K562 (cell line): ENCODE results near the gene MAP4K5. TPM values are rescaled to one million over a fixed set of nuclear protein-coding genes. Genes with fewer than 3 reads are reported as not detected.
A peak's percentile ranks its signal among the peaks of the same experiment; 100 is the strongest.

Experiments used
- CBX1 ChIP-seq: sonication (generic); IDR thresholded peaks from 2 replicates; pipeline ENCODE4 v1.6.1; 2016; ENCODE audit warnings: antibody characterized with exemption, low read depth, mild to moderate bottlenecking
- CBX3 ChIP-seq, 2 experiments: IDR thresholded peaks; 1 replicate in 1 of 2; 2 replicates in 1 of 2; pipeline ENCODE4 v1.6.1; 2012; ENCODE audit warnings: inconsistent platforms in 2 of 2, low read length in 2 of 2, borderline replicate concordance in 1 of 2, control low read depth in 1 of 2
- FOXK1 ChIP-seq: sonication (generic); formaldehyde crosslinking; IDR thresholded peaks from 2 replicates; pipeline ENCODE4 v1.8.0; 2022; ENCODE audit warnings: missing genetic modification reagents, mild to moderate bottlenecking, borderline replicate concordance
- FOXP4 ChIP-seq: sonication (generic); formaldehyde crosslinking; IDR thresholded peaks from 2 replicates; pipeline ENCODE4 v1.8.0; 2022; ENCODE audit warnings: mild to moderate bottlenecking, missing genetic modification reagents, borderline replicate concordance
- MAZ ChIP-seq, 2 experiments: fragments of 450-650 bp in 1 of 2; sonication (generic) in 1 of 2; formaldehyde crosslinking; IDR thresholded peaks in 1 of 2; conservative IDR thresholded peaks in 1 of 2; 2 replicates each; pipeline versions ENCODE4 v1.4.0 to v1.5.0; 2020; ENCODE audit warnings: mild to moderate bottlenecking in 1 of 2, missing genetic modification reagents in 1 of 2
- NCOA4 ChIP-seq: fragments of 450-650 bp; IDR thresholded peaks from 2 replicates; pipeline ENCODE4 v1.6.1; 2018; ENCODE audit warnings: mild to moderate bottlenecking; ENCODE audit not compliant: partially characterized antibody
- POLR2G ChIP-seq: fragments of 200-400 bp; formaldehyde crosslinking; IDR thresholded peaks from 2 replicates; pipeline ENCODE4 v1.6.1; 2017; ENCODE audit warnings: low read depth, mild to moderate bottlenecking, antibody characterized with exemption, low read length, moderate library complexity
- PRPF4 ChIP-seq: fragments of 200-400 bp; formaldehyde crosslinking; IDR thresholded peaks from one replicate; pipeline ENCODE4 v1.6.1; 2017; ENCODE audit warnings: low read length, low read depth, mild to moderate bottlenecking; ENCODE audit not compliant: insufficient read depth, poor library complexity, severe bottlenecking
- SIN3A ChIP-seq, 2 experiments: fragments of 150-350 bp in 1 of 2; IDR thresholded peaks; 2 replicates each; pipeline ENCODE4 v1.6.1; 2011 to 2016; ENCODE audit warnings: borderline replicate concordance in 2 of 2, low read depth in 2 of 2, low read length in 2 of 2, mild to moderate bottlenecking in 2 of 2, moderate library complexity in 2 of 2; ENCODE audit not compliant: control insufficient read depth in 1 of 2
- SIN3B ChIP-seq: fragments of 450-650 bp; IDR thresholded peaks from 2 replicates; pipeline ENCODE4 v1.6.1; 2017; ENCODE audit warnings: low read depth, mild to moderate bottlenecking, moderate library complexity
- SMAD1 ChIP-seq: fragments of 150-350 bp; IDR thresholded peaks from 2 replicates; pipeline ENCODE4 v1.6.1; 2014; ENCODE audit warnings: low read length, low read depth; ENCODE audit not compliant: partially characterized antibody
- TCF3 ChIP-seq: sonication (generic); formaldehyde crosslinking; IDR thresholded peaks from 2 replicates; pipeline ENCODE4 v1.4.0; 2020; ENCODE audit warnings: mild to moderate bottlenecking, missing genetic modification reagents
- TEAD2 ChIP-seq: fragments of 450-650 bp; IDR thresholded peaks from 2 replicates; pipeline ENCODE4 v1.6.1; 2016; ENCODE audit warnings: missing genetic modification characterization, control low read depth, missing compliant biosample characterization
- YY1 ChIP-seq, 3 experiments: IDR thresholded peaks; 2 replicates each; pipeline ENCODE4 v1.6.1; 2011; ENCODE audit warnings: low read length in 2 of 3, mild to moderate bottlenecking in 2 of 3, moderate library complexity in 2 of 3, borderline replicate concordance in 1 of 3, control low read depth in 1 of 3, low read depth in 1 of 3; ENCODE audit not compliant: insufficient read depth in 3 of 3, insufficient replicate concordance in 2 of 3, control insufficient read depth in 1 of 3, insufficient read length in 1 of 3; ENCODE audit errors: extremely low read depth in 1 of 3
- ZKSCAN8 ChIP-seq: fragments of 200-800 bp; sonication (Bioruptor generic); IDR thresholded peaks from 2 replicates; pipeline ENCODE4 v1.6.1; 2016; ENCODE audit warnings: missing genetic modification characterization, missing compliant biosample characterization
- polyA plus RNA-seq, 8 experiments: library from polyadenylated mRNA; depleted of rRNA in 4 of 8; stranded (reverse) in 5 of 8; unstranded in 3 of 8; fragments of >200 nt; fragmentation: Nextera tagmentation in 2 of 8; fragmentation: Illumina TruSeq in 1 of 8; extraction: Ambion mirVana in 2 of 8; extraction: Trizol in 1 of 8; gene quantifications; 2 replicates each; pipeline versions ENCODE4 v1.2.1 to v1.2.3, GENCODE V29; 2011 to 2014; ENCODE audit warnings: inconsistent platforms in 1 of 8, missing spikeins in 1 of 8
- total RNA-seq, 7 experiments: library from RNA; depleted of rRNA in 6 of 7; stranded (reverse); fragments of >200 nt in 6 of 7; fragmentation: Illumina TruSeq in 2 of 7; extraction: Trizol in 2 of 7; gene quantifications; 2 replicates each; pipeline versions ENCODE4 v1.2.1 to v1.2.3, GENCODE V29; 2011 to 2021; ENCODE audit warnings: low replicate concordance in 1 of 7
- TF ChIP-seq, protein P1 (sequence below): sonication (generic); formaldehyde crosslinking; IDR thresholded peaks from 2 replicates; pipeline ENCODE4 v1.8.1; 2022; ENCODE audit warnings: missing genetic modification reagents
- TF ChIP-seq, protein P2 (sequence below), 2 experiments: IDR thresholded peaks; 2 replicates each; pipeline ENCODE4 v1.6.1; 2012; ENCODE audit warnings: improper control_type of control experiment in 2 of 2, low read depth in 2 of 2, low read length in 2 of 2, borderline replicate concordance in 1 of 2
- TF ChIP-seq, protein P3 (sequence below): fragments of 250-450 bp; sonication (Bioruptor Pico); IDR thresholded peaks from 2 replicates; pipeline ENCODE4 v1.8.0; 2021; ENCODE audit warnings: borderline replicate concordance, mild to moderate bottlenecking, moderate library complexity; ENCODE audit not compliant: poor library complexity, severe bottlenecking

MAP4K5 gene
- total and polyA plus RNA-seq, 9 of the 15 experiments (the other 6 are each of a cell fraction or from before 2014, with no cell fraction given), result 5.9 to 29.4 (median 18.0) TPM

GRCh38 chr14:50532502-50533240, at the start of gene MAP4K5 (continued):
- TF ChIP-seq, protein P1, sequence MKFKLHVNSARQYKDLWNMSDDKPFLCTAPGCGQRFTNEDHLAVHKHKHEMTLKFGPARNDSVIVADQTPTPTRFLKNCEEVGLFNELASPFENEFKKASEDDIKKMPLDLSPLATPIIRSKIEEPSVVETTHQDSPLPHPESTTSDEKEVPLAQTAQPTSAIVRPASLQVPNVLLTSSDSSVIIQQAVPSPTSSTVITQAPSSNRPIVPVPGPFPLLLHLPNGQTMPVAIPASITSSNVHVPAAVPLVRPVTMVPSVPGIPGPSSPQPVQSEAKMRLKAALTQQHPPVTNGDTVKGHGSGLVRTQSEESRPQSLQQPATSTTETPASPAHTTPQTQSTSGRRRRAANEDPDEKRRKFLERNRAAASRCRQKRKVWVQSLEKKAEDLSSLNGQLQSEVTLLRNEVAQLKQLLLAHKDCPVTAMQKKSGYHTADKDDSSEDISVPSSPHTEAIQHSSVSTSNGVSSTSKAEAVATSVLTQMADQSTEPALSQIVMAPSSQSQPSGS, result no peak
- TF ChIP-seq TCF3 (CRISPR knock-in tag), result no peak; the same call in 1 of the 2 replicates
- no peak for TF ChIP-seq PRPF4
- no peak for TF ChIP-seq SMAD1
- peak; percentile 91 for TF ChIP-seq POLR2G
- TF ChIP-seq TEAD2 (tag), result no peak
- peak; percentile 54; the same call in 1 of the 2 replicates for TF ChIP-seq CBX1
- TF ChIP-seq MAZ (CRISPR knock-in tag; conservative IDR thresholded peaks at IDR 0.05 in 1 of 2, IDR thresholded peaks at IDR 0.05 in 1 of 2), result peak in 1 of 2 experiments; percentile 39; a peak in 2 of 4 replicates
- TF ChIP-seq NCOA4, result no peak
- no peak for TF ChIP-seq FOXP4 (CRISPR knock-in tag)
- TF ChIP-seq FOXK1 (CRISPR knock-in tag), result no peak
- TF ChIP-seq ZKSCAN8 (CRISPR knock-in tag), result no peak
- peak in 2 of 3 experiments; percentile 57 to 58 for TF ChIP-seq YY1 (IDR thresholded peaks at IDR 0.05; ENCODE audit: borderline replicate concordance in 1 of 3, control insufficient read depth in 1 of 3, extremely low read depth in 1 of 3, insufficient read depth in 3 of 3, insufficient read length in 1 of 3, insufficient replicate concordance in 2 of 3, low read depth in 1 of 3, low read length in 2 of 3)
- TF ChIP-seq SIN3B, result 0 out of 2 replicates have a peak, but pooled peaks have one; percentile 50
- TF ChIP-seq, protein P2, sequence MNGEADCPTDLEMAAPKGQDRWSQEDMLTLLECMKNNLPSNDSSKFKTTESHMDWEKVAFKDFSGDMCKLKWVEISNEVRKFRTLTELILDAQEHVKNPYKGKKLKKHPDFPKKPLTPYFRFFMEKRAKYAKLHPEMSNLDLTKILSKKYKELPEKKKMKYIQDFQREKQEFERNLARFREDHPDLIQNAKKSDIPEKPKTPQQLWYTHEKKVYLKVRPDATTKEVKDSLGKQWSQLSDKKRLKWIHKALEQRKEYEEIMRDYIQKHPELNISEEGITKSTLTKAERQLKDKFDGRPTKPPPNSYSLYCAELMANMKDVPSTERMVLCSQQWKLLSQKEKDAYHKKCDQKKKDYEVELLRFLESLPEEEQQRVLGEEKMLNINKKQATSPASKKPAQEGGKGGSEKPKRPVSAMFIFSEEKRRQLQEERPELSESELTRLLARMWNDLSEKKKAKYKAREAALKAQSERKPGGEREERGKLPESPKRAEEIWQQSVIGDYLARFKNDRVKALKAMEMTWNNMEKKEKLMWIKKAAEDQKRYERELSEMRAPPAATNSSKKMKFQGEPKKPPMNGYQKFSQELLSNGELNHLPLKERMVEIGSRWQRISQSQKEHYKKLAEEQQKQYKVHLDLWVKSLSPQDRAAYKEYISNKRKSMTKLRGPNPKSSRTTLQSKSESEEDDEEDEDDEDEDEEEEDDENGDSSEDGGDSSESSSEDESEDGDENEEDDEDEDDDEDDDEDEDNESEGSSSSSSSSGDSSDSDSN (IDR thresholded peaks at IDR 0.05; ENCODE audit: borderline replicate concordance in 1 of 2, low read depth in 2 of 2, low read length in 2 of 2), result peak; percentile 73 to 74; a peak in 1 of 4 replicates
- peak in 1 of 2 experiments; percentile 55; a peak in 1 of 4 replicates for TF ChIP-seq SIN3A (IDR thresholded peaks at IDR 0.05; ENCODE audit: borderline replicate concordance in 2 of 2, control insufficient read depth in 1 of 2, low read depth in 2 of 2, low read length in 2 of 2)
- no peak for TF ChIP-seq CBX3 (IDR thresholded peaks at IDR 0.05; ENCODE audit: borderline replicate concordance in 1 of 2, low read length in 2 of 2)
- TF ChIP-seq, protein P3, sequence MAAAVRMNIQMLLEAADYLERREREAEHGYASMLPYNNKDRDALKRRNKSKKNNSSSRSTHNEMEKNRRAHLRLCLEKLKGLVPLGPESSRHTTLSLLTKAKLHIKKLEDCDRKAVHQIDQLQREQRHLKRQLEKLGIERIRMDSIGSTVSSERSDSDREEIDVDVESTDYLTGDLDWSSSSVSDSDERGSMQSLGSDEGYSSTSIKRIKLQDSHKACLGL (CRISPR knock-in tag), result peak; percentile 3
